A549 (cell line): ENCODE measurements around the gene MFN2. TPM values are rescaled to one million over a fixed set of nuclear protein-coding genes. Genes with fewer than 3 reads are reported as not detected.

Source experiments
- ATAC-seq, 2 experiments: fragments of 200-7000 bp in 1 of 2; fragments of >200 bp in 1 of 2; cut with Nextera tagmentation in 1 of 2; cut with Tn5 transposase in 1 of 2; 3 replicates each; pipeline versions ENCODE4 v1.8.0 to v1.9.1; 2018 to 2020; ENCODE audit warnings: mild to moderate bottlenecking in 1 of 2, moderate library complexity in 1 of 2
- CTCF ChIA-PET: fragments of 300-600 bp; sonication (Branson Sonifier 250); formaldehyde crosslinking; extraction: SDS; loops from one replicate; lab custom pipeline; 2021; ENCODE audit warnings: antibody characterized with exemption, inconsistent platforms; lab: Yijun Ruan, JAX
- POLR2A ChIA-PET: fragments of 350-600 bp; formaldehyde crosslinking; extraction: SDS; loops from one replicate; lab custom pipeline; 2021; ENCODE audit warnings: antibody characterized with exemption, inconsistent platforms; lab: Yijun Ruan, JAX
- DNase-seq, 2 experiments: peaks; one replicate each; pipeline versions ENCODE4 v3.0.0 to v3.0.0-alpha.2; 2011 to 2016; ENCODE audit warnings: low read depth in 1 of 2, low spot score in 1 of 2
- FAIRE-seq: peaks from 2 replicates; lab custom pipeline; 2011; peaks lifted over from hg19 to GRCh38; lab: Jason Lieb, UNC
- H3K27ac ChIP-seq, 2 experiments: fragments of >200 bp; sonication (Bioruptor Twin); formaldehyde crosslinking; 3 replicates each; pipeline ENCODE4 v1.5.1; 2016 to 2017
- H3K4me1 ChIP-seq: fragments of >200 bp; sonication (Bioruptor Twin); formaldehyde crosslinking; 3 replicates; pipeline ENCODE4 v1.6.1; 2016
- H3K4me2 ChIP-seq: fragments of >200 bp; sonication (Bioruptor Twin); formaldehyde crosslinking; 3 replicates; pipeline ENCODE4 v1.6.1; 2016
- H3K4me3 ChIP-seq: fragments of >200 bp; sonication (Bioruptor Twin); formaldehyde crosslinking; 3 replicates; pipeline ENCODE4 v1.5.1; 2016
- H3K9me3 ChIP-seq: fragments of >200 bp; sonication (Bioruptor Twin); formaldehyde crosslinking; 3 replicates; pipeline ENCODE4 v1.6.1; 2016
- BCL3 ChIP-seq: fragments of >200 bp; sonication (Bioruptor Twin); formaldehyde crosslinking; IDR thresholded peaks from 3 replicates; pipeline ENCODE4 v1.6.1; 2016
- CEBPB ChIP-seq, 2 experiments: fragments of >200 bp in 1 of 2; sonication (Bioruptor Twin) in 1 of 2; formaldehyde crosslinking in 1 of 2; IDR thresholded peaks; 2 replicates each; pipeline ENCODE4 v1.6.1; 2012 to 2016
- CHD2 ChIP-seq: fragments of 150-350 bp; IDR thresholded peaks from 2 replicates; pipeline ENCODE4 v1.6.1; 2014; ENCODE audit warnings: low read length; ENCODE audit not compliant: partially characterized antibody
- ESRRA ChIP-seq: fragments of 150-350 bp; IDR thresholded peaks from 2 replicates; pipeline ENCODE4 v1.6.1; 2014; ENCODE audit warnings: mild to moderate bottlenecking, low read length, borderline replicate concordance
- HDAC2 ChIP-seq: fragments of 200-600 bp; sonication (generic); IDR thresholded peaks from 2 replicates; pipeline ENCODE4 v1.6.1; 2016
- HEYL ChIP-seq: fragments of 250-450 bp; sonication (Bioruptor Pico); IDR thresholded peaks from 2 replicates; pipeline ENCODE4 v1.8.0; 2021; ENCODE audit warnings: mild to moderate bottlenecking, moderate library complexity
- HOXA7 ChIP-seq: fragments of 250-450 bp; sonication (Bioruptor Pico); IDR thresholded peaks from 2 replicates; pipeline ENCODE4 v1.5.0; 2020; ENCODE audit warnings: mild to moderate bottlenecking, moderate library complexity
- HOXB13 ChIP-seq: fragments of 250-450 bp; sonication (Bioruptor Pico); IDR thresholded peaks from 2 replicates; pipeline ENCODE4 v1.5.0; 2020; ENCODE audit warnings: low read depth, mild to moderate bottlenecking, moderate library complexity
- HOXB5 ChIP-seq: fragments of 250-450 bp; sonication (Bioruptor Pico); IDR thresholded peaks from 2 replicates; pipeline ENCODE4 v1.5.0; 2020; ENCODE audit warnings: mild to moderate bottlenecking, moderate library complexity
- JUNB ChIP-seq: fragments of >200 bp; sonication (Bioruptor Twin); formaldehyde crosslinking; IDR thresholded peaks from 2 replicates; pipeline ENCODE4 v1.6.1; 2016
- KDM1A ChIP-seq: fragments of 200-600 bp; sonication (generic); IDR thresholded peaks from 2 replicates; pipeline ENCODE4 v1.6.1; 2016; ENCODE audit warnings: low read depth, mild to moderate bottlenecking
- KDM5A ChIP-seq: fragments of 200-600 bp; sonication (generic); IDR thresholded peaks from 2 replicates; pipeline ENCODE4 v1.6.1; 2016; ENCODE audit warnings: antibody characterized with exemption, mild to moderate bottlenecking
- MAZ ChIP-seq: fragments of 150-350 bp; IDR thresholded peaks from 2 replicates; pipeline ENCODE4 v1.6.1; 2014; ENCODE audit warnings: antibody characterized with exemption, low read depth, low read length, borderline replicate concordance
- MYC ChIP-seq: IDR thresholded peaks from 2 replicates; pipeline ENCODE4 v1.6.1; 2012; ENCODE audit warnings: mild to moderate bottlenecking, inconsistent platforms, low read length, improper control_type of control experiment, borderline replicate concordance
- NPAS2 ChIP-seq: fragments of 250-450 bp; sonication (Bioruptor Pico); IDR thresholded peaks from 2 replicates; pipeline ENCODE4 v1.8.0; 2022; ENCODE audit warnings: mild to moderate bottlenecking, moderate library complexity, borderline replicate concordance
- NR3C1 ChIP-seq: fragments of >200 bp; sonication (Bioruptor Twin); formaldehyde crosslinking; IDR thresholded peaks from 3 replicates; pipeline ENCODE4 v1.6.1; 2017
- PHF8 ChIP-seq: fragments of 200-600 bp; sonication (generic); IDR thresholded peaks from 2 replicates; pipeline ENCODE4 v1.6.1; 2016; ENCODE audit warnings: low read depth, mild to moderate bottlenecking, antibody characterized with exemption, moderate library complexity, borderline replicate concordance
- RAD21 ChIP-seq, 2 experiments: fragments of >200 bp in 1 of 2; sonication (Bioruptor Twin) in 1 of 2; formaldehyde crosslinking in 1 of 2; IDR thresholded peaks in 1 of 2; conservative IDR thresholded peaks in 1 of 2; 2 replicates in 1 of 2; 3 replicates in 1 of 2; pipeline ENCODE4 v1.6.1; 2012 to 2018; ENCODE audit warnings: inconsistent platforms in 1 of 2
- RFX5 ChIP-seq: fragments of 450-650 bp; IDR thresholded peaks from 2 replicates; pipeline ENCODE4 v1.7.1; 2014; ENCODE audit warnings: antibody characterized with exemption, mild to moderate bottlenecking, moderate library complexity
- SREBF2 ChIP-seq: fragments of 450-650 bp; IDR thresholded peaks from 2 replicates; pipeline ENCODE4 v1.6.1; 2014; ENCODE audit warnings: mild to moderate bottlenecking, moderate library complexity
- TP53 ChIP-seq: fragments of 250-450 bp; sonication (Bioruptor Pico); IDR thresholded peaks from 2 replicates; pipeline ENCODE4 v1.5.0; 2021; ENCODE audit warnings: mild to moderate bottlenecking, moderate library complexity
- ZC3H11A ChIP-seq: fragments of 450-650 bp; IDR thresholded peaks from 2 replicates; pipeline ENCODE4 v1.6.1; 2014; ENCODE audit warnings: antibody characterized with exemption, mild to moderate bottlenecking
- ZFP36 ChIP-seq: fragments of 450-650 bp; IDR thresholded peaks from 2 replicates; pipeline ENCODE4 v1.6.1; 2014; ENCODE audit warnings: borderline replicate concordance; ENCODE audit not compliant: partially characterized antibody
- ZNF302 ChIP-seq: fragments of 250-450 bp; sonication (Bioruptor Pico); IDR thresholded peaks from 2 replicates; pipeline ENCODE4 v1.9.0; 2021; ENCODE audit warnings: inconsistent platforms, mild to moderate bottlenecking, moderate library complexity
- WGBS: methylation state at CpG from one replicate; pipeline ENCODE4 v1.1.6; 2017; ENCODE audit errors: missing lambda C conversion rate; 5-methylcytosine and 5-hydroxymethylcytosine counted together
- polyA plus RNA-seq, 4 experiments: library from polyadenylated mRNA; depleted of rRNA in 3 of 4; stranded (reverse); fragments of >200 nt; fragmentation: RNase III in 1 of 4; extraction: RNeasy Plus Mini Kit Qiagen cat#74134 plus additional on column Dnase treatment in 1 of 4; gene quantifications; 2 replicates in 3 of 4; 3 replicates in 1 of 4; pipeline ENCODE4 v1.2.3, GENCODE V29; 2011 to 2017
- TF ChIP-seq, protein P1 (sequence below): fragments of >200 bp; sonication (Bioruptor Twin); formaldehyde crosslinking; IDR thresholded peaks from 3 replicates; pipeline ENCODE4 v1.5.1; 2016

Gene MFN2
- polyA plus RNA-seq, 2 of the 4 experiments (the other 2 are of a cell fraction), result 34.7 to 36.8 TPM

- Histone ChIP-seq H3K27ac (no peak overlapping the region), H3K4me2 (no peak overlapping the region), H3K4me3 (no peak overlapping the region), H3K4me1 (no peaks in the 10 kb centered on the region), H3K9me3 (no peaks in the 10 kb centered on the region)
- DNase-seq (no peak), ATAC-seq (no peak), FAIRE-seq (no peak)
- 83% methylated on average over 6 of the region's 16 CpGs for WGBS
- POLR2A ChIA-PET, result interaction anchor here (2.1 kb wide), 1 partner anchor 8 kb away, joined by 8 read pairs; the partner anchor contains the start of gene MIIP
- CTCF ChIA-PET, result interaction anchor here (0.5 to 1.2 kb wide), 2 partner anchors 25 to 594 kb away, joined by 3 to 4 read pairs; no protein-coding TSS in a partner anchor
- TF ChIP-seq ZNF302 (CRISPR knock-in tag) (no peak), HDAC2 (no peak), RAD21 (conservative IDR thresholded peaks at IDR 0.05 in 1 of 2, IDR thresholded peaks at IDR 0.05 in 1 of 2) (no peak), NR3C1 (no peak)
These were observed 30.7 kb downstream of the MFN2 start for GRCh38 chr1:12010746-12011570.

DNA sequence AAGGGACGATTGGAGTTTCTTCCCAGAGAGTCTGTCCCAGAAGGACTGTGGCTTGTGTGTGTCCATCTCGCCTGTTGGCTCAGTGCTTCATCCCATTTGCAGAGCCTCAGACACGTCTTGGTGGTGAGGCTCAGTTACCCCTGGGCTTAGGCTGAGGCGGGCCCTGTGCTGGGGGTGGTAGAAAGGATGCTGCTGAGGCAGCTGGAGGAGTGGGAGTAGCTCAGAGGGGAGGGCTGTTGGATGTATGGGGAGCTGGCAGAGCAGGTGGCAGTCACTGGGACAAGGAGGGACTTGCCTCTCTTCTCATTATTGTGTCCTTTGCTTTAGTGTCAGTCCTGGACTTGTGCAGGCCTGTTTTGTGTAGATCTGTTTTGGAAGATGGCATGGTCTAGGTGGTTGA lies 31.8 kb downstream of the MFN2 start:
- H3K4me1 ChIP-seq, result no peaks in the 10 kb centered on the region
- POLR2A ChIA-PET, result no interaction called here
- FAIRE-seq (no peak), ATAC-seq (no peak), DNase-seq (no peak)
- CTCF ChIA-PET, result no interaction called here
- no peak overlapping the region for H3K4me3 ChIP-seq
- no peak overlapping the region for H3K4me2 ChIP-seq
- H3K9me3 ChIP-seq, result no peaks in the 10 kb centered on the region
- H3K27ac ChIP-seq, result no peak overlapping the region
- TF ChIP-seq HEYL (CRISPR knock-in tag) (no peak), HOXB5 (CRISPR knock-in tag) (no peak), MAZ (no peak), NPAS2 (CRISPR knock-in tag) (no peak), CEBPB (IDR thresholded peaks at IDR 0.05) (no peak), SREBF2 (no peak), HOXB13 (no peak), KDM5A (no peak), KDM1A (no peak), BCL3 (no peak)
- TF ChIP-seq, protein P1, sequence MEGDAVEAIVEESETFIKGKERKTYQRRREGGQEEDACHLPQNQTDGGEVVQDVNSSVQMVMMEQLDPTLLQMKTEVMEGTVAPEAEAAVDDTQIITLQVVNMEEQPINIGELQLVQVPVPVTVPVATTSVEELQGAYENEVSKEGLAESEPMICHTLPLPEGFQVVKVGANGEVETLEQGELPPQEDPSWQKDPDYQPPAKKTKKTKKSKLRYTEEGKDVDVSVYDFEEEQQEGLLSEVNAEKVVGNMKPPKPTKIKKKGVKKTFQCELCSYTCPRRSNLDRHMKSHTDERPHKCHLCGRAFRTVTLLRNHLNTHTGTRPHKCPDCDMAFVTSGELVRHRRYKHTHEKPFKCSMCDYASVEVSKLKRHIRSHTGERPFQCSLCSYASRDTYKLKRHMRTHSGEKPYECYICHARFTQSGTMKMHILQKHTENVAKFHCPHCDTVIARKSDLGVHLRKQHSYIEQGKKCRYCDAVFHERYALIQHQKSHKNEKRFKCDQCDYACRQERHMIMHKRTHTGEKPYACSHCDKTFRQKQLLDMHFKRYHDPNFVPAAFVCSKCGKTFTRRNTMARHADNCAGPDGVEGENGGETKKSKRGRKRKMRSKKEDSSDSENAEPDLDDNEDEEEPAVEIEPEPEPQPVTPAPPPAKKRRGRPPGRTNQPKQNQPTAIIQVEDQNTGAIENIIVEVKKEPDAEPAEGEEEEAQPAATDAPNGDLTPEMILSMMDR, result no peak
- TF ChIP-seq, all 56 proteins: peak for 0
- 100% methylated on average over 1 of the region's 4 CpGs for WGBS

DNA sequence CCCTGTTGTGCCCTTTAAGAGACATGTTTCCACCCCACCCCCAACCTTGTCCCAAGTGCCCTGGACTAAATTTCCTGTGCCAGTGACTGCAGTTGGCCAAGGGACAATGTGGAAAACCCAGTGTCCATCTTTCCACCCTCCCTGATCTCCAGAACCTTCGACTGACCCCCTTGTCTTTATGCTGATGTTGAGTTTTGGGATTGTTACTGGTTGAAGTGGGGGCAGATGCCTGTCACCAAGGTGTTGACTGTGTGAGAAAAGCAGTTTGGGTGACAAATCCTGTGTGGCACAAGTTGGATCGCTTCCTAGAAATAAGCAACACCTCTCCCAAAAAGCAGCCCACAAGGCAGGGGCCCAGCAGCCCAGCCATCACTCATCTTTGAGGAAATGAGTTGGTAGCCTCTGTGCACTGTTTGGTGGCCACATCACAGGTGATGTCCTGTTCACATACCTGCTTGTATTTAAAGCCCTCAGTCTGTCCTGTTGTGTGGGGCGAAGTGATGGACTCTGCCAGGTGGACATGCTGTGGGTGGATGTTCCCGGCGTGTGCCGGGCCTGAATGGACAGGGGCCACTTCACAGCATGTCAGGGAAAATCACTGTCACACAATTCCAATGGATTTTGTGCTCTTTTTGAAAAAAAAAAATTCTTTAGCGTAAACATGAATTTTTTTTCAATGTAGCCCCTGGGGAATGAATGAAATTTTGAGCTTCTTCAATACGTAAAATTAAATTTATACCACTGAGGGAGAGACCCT lies 32.5 kb downstream of the MFN2 start:
- Histone ChIP-seq H3K4me1 (no peaks in the 10 kb centered on the region), H3K4me3 (no peak overlapping the region), H3K4me2 (no peak overlapping the region), H3K27ac (no peak overlapping the region), H3K9me3 (no peaks in the 10 kb centered on the region)
- FAIRE-seq (no peak), DNase-seq (no peak), ATAC-seq (no peak)
- ChIA-PET CTCF (no interaction called here), POLR2A (no interaction called here)
- 87% methylated on average over 8 of the region's 8 CpGs for WGBS
- TF ChIP-seq MYC, result no peak
- TF ChIP-seq PHF8, result no peak
- TF ChIP-seq HEYL (CRISPR knock-in tag), result no peak
- TF ChIP-seq ZFP36, result no peak
- no peak for TF ChIP-seq TP53 (CRISPR knock-in tag)
- no peak for TF ChIP-seq BCL3
- no peak for TF ChIP-seq CEBPB (IDR thresholded peaks at IDR 0.05)
- no peak for TF ChIP-seq ZC3H11A
- TF ChIP-seq HOXA7, result no peak
- TF ChIP-seq CHD2, result no peak
- no peak for TF ChIP-seq ESRRA
- no peak for TF ChIP-seq JUNB
- no peak for TF ChIP-seq NPAS2 (CRISPR knock-in tag)
- TF ChIP-seq HOXB5 (CRISPR knock-in tag), result no peak
- TF ChIP-seq RFX5, result no peak
- TF ChIP-seq, protein P1, result no peak
